MM.1S (cell line): ENCODE data around the gene MPL.

Source experiments
- EZH2 ChIP-seq: fragments of 300-600 bp; sonication (generic); optimal IDR thresholded peaks from 2 replicates; pipeline ENCODE3; 2017; ENCODE audit warnings: low read depth, mild to moderate bottlenecking, antibody characterized with exemption, low read length, mixed read lengths
- TF ChIP-seq, protein P1 (sequence below): fragments of 300-600 bp; sonication (generic); IDR thresholded peaks from 2 replicates; pipeline ENCODE4 v1.5.1; 2016; ENCODE audit warnings: antibody characterized with exemption, low read length, mixed read lengths

- TF ChIP-seq, protein P1, sequence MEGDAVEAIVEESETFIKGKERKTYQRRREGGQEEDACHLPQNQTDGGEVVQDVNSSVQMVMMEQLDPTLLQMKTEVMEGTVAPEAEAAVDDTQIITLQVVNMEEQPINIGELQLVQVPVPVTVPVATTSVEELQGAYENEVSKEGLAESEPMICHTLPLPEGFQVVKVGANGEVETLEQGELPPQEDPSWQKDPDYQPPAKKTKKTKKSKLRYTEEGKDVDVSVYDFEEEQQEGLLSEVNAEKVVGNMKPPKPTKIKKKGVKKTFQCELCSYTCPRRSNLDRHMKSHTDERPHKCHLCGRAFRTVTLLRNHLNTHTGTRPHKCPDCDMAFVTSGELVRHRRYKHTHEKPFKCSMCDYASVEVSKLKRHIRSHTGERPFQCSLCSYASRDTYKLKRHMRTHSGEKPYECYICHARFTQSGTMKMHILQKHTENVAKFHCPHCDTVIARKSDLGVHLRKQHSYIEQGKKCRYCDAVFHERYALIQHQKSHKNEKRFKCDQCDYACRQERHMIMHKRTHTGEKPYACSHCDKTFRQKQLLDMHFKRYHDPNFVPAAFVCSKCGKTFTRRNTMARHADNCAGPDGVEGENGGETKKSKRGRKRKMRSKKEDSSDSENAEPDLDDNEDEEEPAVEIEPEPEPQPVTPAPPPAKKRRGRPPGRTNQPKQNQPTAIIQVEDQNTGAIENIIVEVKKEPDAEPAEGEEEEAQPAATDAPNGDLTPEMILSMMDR, result no peak
- no peak for TF ChIP-seq EZH2
Measured at GRCh38 chr1:43373066-43373940, 35.7 kb downstream of the MPL start.
